ENCODE measurements around the gene CMTM1.

CMTM1 gene

DNA sequence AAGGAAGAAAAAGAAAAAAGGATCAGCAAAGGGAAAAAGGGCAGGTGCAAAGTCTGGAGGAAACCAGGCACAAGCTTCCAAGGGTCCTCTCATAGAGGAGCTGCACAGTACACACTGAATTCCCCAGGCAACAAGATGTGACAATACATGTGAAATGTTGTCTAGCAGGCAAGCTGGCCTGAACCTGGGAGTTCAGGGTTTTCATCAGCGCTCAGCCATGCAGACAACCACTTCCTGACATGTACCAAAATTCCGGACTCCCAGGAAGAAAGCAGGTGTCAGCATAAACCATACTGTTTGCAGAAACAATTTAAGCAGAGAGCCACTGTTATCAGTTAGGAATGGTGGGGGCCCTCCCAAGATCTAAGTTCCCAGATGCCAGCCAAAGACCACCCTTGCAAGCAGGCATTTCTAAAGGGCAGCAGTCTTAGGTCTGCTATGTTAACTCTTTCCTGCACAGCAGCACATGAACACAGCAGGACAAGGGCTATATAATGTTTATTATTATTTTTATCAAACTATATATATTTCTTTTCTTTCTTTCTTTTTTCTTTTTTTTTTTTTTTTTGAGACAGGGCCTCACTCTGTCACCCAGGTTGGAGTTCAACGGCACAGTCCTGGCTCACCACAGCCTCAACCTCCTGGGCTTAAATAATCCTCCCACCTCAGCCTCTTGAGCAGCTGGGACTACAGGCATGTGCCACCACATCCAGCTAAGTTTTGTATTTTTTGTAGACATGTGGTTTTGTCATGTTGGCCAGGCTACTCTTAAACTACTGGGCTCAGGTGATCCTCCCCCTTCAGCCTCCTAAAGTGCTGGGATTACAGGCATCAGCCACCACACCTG, 26.4 kb upstream of the CMTM1 start:
- DNase-seq, result no peak

DNA sequence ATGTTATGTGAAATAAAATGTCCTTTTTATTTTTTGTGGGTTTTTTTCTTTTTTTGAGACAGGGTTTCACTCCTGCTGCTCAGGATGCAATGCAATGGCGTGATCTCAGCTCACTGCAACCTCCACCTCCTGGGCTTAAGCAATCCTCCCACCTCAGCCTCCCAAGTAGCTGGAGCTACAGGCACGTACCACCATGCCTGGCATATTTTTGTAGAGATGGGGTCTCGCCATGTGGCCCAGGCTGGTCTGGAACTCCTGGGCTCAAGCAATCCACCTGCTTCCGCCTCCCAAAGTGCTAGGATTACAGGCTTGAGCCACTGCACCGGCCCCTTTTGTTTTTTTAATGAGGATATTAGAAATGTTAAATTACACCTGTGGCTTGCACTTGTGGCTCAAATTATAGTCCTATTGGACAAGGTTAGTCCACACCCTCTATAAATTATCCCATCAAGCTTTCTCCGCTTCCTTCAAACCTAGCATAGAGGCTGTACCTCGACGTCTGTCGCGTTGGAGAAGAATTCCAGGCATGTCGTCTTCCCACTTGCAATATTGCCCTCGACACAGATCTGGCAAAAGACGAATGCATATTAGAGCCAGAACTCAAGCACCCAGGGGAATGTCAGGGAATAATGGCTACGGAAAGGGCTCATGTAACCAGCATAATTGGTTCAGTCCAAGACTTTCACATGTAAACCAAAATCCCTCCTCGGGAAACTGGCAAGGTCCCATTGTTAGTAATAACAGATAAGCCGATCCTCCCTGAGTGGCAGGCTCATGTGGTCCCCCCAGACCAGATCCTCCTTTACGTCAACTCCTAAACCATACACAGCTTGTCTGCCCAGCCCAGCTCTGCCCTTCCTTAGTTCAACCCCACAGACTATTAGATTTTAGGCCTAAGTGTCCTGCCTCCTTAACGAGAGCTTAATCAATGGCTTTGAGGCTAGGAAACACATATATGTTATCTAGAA, 24.6 kb upstream of the CMTM1 start:
- no peak for DNase-seq

DNA sequence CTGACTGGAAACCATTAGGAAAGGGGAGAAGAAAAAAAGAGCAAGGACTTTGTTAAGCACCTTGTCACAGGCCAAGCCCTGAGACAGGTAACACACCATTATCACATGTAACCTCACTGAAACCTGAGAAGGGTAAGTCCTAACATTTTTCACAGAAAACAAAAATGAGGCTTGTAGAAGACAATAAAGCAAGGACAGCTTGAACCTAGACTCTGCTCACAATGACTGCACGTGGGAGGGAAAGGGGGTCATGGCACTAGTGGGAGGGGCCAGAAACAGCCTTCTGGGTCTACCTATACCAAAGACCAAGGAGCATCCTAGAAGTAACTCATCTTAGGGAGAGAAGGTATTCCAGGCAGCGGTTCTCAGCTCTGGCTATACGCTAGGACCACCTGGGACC, 23.8 kb upstream of the CMTM1 start:
- no peak for DNase-seq

DNA sequence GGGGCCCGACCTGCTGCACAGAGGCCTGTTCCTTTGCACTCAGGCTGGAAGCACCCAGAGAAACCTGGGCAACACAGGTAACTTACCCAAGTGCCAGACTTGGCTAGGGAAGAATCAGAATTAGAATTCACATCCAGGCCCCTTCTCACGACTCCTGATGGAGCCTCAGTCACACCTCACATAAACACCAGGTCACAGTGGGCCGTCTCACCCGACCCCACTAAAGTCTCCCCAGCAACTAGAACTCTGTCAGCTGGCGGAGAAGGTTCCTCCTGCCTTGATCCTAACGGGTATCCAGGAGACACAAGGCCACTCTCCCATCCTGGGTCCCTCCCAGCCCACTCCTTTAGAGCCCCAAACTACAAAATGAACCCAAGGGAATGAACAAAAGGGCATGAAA, 22.7 kb upstream of the CMTM1 start:
- no peak for DNase-seq

DNA sequence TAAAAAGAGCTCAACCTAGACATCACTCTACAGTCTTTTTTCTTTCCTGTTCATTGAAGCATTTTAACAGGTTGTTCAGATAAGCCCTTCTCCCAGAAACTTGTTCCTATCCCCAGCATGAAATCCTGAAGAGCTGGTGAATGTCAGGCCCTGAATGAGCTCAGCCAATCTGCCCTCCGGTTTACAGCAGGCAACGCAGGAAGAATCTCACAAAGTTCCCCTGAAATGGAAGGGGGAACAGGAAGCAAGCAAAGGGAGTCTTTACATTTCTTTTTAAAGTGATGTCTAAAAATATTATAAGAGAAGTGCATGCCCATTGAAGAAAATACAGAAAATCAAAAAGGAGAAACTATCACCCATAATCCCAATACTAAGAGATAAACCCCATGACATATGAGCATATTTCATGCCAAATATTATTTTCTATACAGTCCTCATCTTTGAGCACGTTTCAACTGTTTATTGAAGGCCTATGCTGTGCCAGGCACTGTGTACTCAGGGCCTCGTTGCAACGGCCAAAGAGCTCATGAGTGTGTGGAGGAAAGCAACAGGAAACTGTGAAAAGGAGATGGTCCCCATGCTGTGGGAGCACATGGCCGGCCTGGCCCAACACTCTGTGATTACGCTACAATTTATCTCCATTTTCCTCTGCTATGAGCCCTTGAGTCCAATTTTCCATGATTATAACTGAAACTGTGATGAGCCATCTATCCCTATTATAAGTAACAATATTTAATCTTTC, 22.1 kb upstream of the CMTM1 start:
- no peak for DNase-seq

DNA sequence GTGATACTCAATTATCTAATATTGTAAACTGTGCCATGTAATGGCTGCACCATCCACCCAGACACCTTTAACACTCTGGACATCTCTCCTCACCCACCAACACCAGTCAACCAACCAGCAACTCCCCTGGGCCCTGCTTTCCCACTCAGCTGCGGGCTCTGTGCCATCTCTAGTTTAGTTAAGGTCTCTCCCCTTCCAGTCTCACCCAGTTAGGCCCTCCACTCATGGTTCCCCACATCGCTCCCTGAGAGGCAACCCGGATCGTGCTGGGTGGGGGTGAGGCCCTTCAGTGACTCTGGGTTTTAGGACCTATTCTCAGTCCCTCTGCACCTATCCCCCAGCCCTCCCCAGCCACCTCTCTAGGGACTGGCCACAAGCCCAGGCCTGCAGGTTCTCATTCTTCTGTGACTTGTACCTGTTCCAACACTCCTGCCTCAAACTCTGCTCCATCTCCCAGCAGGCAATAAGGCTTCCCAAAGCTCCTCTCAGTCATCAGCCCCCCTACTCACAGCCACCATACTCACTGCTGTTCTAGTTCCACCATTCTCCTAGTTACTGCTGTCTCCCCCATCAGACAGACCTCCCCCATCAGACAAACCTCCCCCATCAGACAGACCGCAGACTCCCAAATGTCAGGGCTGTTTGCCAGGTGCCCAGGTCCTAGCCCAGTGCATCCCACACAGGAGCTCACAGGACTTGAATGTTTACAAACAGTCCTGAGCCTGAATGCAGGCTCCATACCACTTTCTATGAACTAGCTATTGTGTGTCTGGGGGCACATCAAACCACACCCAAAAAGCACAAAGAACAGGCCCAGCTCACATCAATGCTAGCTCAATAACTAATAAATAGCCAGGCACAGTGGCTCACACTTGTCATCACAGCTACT, 18.9 kb upstream of the CMTM1 start:
- DNase-seq, result no peak

DNA sequence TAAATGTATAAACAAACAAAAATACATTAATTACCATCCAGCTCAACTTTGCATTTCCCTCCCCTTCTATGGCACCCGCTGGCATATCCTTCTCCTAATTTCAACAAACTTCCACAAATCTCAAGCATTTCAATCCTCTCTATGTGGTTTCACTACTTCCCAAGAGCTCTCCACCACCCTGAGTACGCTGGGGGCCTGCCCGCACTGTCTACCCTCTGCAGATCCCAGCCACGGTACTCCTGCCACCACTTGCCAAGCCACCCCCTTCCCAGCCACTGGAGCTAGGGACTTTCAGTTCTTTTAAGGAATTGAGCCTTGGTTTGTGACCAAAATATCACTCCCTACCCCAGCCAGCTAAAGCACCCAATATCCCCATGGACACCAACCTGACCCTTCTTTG, 18.2 kb upstream of the CMTM1 start:
- no peak for DNase-seq

DNA sequence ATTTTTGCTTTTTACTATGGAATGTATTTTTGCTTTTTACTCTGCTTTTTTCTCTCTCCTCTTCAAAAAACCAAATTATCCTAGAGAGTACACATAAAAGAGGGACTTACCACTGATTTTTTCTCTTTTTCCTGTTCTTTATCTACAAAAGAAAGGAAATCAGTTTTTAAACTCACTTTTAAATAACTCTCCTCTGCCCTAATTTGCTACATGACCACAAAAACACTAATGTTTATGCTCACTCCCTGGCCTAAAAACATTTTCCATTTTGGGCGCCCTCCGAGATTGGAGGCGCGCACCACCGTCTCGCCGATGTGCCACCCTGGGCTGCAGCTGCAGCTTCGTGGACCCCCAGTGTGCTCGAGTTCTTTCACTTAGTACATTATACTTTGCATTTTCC, 17.4 kb upstream of the CMTM1 start:
- no peak for DNase-seq

DNA sequence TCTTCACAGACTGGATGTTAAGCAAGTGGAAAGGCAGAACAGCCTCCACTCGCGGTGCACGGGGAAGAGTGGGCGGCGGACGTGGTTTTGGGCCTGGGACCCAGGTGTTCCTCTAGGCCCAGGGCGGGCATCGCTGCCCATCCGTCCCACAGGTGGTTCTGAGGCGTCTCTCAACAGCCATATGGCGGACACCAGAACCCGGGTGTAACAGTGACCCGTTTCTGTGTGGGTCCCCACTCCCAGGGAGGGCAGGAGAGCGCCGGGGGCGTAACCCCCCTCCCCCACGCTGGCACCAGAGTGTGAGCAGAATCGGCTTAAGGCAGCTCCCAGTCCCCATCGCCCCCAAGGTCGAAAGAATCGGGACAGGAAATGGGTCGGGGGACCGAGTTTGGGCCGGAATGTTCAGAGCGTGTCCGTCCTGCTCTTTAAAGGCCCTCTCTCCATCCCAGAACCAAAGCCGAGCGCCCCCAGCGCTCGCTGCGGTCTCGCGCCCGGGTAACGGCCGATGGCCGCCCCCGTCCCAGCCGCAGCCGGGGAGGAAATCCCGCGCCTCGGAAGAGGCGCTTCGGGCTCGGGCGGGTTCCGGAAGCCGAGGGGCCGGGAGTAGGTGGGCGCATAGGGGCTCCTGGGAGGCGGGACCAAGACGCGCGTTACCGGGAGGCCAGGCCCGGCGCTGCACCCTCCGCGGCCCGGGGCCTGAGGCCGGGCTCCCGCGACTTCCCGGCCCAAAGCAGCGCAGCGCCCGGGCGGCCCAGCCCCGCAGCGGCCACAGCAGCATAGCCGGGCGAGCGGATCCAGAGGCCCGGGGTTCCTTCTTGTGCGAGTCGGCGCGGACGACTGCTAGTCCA, 16.7 kb upstream of the CMTM1 start, which contains the start of gene TK2:
Gene TK2, minus strand, starts transcription at position 839 of the 848 bp plus-strand sequence. Its CDS starts 61 bp downstream, at position 778.
- DNase-seq, result peak; percentile 84

DNA sequence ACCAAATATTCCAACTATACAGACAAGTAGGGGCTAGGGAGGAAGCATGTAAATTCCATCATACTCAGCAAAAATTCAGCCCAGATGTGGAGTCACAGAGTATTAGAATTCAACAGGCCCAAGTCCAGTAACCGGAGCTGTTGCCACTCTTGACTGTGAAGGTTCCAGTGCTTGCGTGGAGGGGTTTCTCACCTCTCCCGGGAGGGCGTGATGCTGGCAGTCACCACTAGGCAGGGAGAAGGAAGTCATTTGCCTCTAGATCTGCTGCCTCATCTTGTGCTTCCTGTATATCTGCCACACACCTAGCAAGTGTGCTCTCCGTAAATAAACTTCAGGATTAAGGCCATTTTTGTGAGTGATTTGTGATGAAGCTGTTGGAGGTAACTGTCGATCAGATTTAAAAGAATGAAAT, 14.9 kb upstream of the CMTM1 start:
- DNase-seq, result peak; percentile 62

DNA sequence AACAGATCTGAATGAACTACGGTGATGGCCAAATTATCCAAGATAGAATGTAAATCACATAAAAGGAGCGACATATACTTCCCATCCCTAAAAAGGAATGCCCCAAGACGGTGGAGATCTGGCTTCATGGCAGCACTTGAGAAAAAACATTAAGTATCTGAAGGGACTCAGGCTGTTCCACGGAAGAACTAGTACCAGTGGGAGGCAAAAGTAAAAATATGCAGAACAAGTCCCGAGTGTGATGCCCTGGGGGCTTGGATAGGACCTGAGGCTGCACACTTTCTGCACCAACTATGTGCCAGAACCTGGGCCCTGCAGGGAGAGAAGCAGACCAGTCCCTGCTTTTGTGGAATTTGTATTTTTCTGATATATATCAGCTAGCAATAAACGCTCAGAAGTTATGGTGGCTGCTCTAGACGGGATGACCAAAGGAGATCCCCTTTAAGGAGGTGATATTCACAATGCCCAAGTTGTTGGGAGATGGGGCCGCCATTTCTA, 14.4 kb upstream of the CMTM1 start:
- DNase-seq, result no peak

DNA sequence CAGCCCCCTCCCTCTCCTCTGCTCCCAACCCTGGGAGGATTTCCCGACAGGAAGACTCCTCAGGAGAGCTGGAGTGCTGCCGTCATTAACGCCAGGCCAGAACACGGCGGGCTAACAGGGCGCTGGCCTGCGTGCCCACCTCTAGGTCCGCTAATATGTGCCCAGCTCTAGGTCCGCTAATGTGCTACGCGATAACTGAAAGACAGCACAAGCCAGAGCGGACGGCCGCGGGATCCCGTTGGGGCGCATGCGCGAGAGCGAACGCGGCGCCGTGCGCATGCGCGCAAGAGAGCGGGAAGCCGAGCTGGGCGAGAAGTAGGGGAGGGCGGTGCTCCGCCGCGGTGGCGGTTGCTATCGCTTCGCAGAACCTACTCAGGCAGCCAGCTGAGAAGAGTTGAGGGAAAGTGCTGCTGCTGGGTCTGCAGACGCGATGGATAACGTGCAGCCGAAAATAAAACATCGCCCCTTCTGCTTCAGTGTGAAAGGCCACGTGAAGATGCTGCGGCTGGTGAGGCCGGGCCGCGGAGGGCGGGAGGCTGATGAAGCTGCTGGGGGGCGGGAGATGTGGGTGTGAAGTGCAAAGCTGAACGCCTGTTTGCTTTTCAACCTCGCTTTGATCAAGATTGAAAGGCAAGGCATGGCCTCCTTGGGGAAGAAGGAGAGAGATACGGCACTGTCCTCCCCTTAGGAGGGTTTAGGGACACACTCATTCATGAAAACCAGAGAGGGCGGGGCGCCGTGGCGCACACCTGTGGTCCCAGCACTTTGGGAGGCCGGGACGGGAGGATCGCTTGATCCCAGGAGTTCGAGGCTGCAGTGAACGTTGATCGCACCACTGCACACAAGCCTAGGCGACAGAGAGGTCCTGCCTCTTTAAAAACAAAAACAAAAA, 13.7 kb upstream of the CMTM1 start, which contains the start of gene CKLF:
Gene CKLF, plus strand, starts transcription at position 291 of the 892 bp plus-strand sequence. Its CDS starts 140 bp downstream, at position 431.
- DNase-seq, result peak; percentile 98

DNA sequence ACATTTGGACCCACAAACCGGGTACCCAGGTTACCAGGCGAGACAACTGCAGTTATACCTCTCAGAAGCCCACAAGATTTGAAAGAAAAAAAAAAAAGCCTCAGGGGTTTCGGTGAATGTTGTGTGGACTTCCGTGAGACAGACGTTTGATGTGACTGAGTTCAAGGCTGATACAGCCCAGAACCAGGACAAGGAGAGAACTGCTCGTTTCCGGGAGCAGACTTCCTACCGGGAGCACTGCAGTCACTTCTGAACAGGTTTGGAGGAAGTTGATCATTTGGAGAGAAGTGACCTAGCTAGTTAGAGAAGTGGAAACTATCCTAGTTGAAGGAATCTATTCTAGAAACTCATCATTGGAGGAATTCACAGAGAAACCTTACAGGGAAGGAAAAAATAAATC, 13.0 kb upstream of the CMTM1 start:
- DNase-seq, result no peak

DNA sequence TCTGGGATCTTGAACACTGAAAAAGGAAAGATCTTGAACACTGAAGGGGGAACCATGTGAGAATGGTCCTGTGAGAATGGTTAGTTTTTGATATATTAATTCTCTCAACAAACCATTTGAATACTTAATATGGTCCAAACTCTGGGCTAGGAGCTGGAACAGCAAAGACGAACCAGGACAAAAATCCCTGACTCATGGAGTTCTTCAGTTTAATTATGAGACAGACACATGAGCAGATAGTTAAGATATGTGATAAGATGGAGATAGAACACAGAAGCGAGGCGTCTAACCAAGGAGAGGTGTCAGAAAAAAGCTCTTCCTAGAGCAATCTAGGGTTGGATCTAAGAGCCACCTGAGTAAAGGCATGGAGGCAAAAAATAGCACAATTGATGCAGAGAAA, 12.2 kb upstream of the CMTM1 start:
- DNase-seq, result no peak

DNA sequence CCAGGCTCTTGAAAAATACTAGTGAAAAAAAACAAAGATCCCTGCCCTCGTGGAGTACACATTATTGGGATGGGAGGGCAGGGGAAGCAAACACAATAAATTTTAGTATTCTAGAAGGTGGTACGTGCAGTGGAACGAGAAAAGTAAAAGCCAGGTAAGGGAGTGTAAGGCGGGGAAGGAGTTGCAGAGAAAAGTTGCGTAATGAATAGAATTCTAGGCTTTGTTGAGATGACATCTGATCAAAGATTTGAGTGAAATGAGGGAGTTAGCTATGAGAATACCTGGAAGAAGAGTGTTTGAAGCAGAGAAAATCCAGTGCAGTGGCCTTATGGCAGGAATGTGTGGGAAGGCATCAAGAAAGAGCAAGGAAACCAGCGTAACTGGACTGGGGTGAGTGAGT, 11.7 kb upstream of the CMTM1 start:
- no peak for DNase-seq

DNA sequence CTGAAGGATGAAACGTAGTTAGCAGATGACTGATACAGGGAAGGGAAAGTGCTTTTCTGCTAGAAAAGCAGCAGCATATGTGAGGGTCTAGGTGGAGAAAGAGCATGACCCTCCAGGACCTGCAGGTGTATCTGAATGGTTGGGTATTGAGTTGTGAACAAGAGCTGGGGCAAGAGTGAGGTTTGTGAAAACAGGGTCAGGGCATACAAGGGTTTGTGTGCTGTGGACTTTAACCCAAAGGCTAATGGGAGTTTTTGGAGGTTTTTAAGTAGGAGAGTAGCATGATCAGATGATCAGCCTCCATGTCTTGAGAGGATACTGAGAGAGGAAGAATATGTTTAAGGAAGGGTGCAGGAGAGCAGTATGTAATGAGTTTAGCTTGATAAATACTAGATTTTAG, 6.1 kb upstream of the CMTM1 start:
- no peak for DNase-seq

DNA sequence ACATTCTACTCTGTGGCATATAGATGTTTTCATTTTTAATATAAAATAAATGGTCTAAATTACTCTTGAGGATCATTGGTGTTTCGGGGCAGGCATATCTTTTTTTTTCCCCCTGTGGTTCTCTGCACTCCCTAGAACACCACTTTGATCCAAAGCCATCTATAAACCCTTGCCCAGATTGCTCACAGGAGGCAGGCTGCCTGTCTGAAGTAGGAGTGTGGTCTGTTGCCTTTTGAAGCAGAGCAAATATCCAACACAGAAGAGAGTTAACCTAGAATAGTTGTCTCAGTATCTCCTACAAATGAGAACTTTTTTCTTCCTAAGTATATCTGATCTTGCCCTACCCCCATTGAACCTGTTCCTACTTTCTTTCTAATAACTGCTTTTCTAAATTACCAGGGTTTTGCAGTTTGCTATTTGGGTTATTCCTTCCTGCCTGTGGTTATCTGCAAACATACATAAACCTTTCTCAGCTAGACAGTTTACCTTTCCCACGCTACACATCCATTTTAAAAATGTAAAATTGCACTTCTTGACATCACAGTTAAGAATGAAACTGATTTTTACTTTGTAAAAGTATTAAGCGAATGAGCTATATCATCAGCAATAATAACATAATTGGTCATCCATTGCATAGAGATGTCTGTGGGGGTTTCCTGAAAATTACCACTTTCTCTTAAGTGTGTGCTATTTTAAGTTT, 4.7 kb upstream of the CMTM1 start:
- no peak for DNase-seq

DNA sequence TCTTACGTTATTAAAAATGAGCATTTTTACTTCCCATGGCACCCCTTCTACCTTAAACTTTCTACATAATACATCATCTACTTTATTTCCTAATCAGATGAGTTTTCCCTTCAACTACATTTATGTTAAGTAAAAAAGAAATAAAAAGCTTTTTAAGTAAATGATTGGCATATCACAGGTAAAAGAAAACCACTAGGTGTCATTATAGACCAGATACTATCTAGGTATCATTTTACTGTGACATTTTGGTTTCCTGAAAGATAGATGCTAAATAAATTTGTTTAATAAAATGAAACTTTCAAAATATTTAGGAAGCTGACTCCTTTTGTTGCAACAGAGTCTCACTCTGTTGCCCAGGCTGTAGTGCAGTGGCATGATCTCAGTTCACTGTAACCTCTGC, 3.8 kb upstream of the CMTM1 start:
- DNase-seq, result no peak

DNA sequence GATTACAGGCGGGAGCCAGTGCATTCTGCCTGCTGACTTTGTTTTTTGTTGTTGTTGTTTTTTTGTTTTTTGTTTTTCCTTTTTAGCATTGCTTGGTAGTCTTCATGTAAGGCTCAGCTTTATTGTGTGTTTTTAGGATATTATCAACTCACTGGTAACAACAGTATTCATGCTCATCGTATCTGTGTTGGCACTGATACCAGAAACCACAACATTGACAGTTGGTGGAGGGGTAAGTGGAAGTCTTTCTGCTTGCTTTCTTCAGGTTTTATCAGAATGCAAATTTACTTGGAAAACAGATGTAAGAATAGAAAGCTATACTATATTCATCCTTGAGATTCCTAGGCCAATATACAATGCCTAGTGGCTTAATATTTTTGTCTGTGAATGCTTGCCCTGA, 3.3 kb upstream of the CMTM1 start:
- DNase-seq, result no peak
